Gastroesophageal sphincter (tissue), 4 donors: ENCODE measurements around the gene TMEM144. TPM values are rescaled to one million over a fixed set of nuclear protein-coding genes. Genes with fewer than 3 reads are reported as not detected.

Experiments used
- ATAC-seq: fragments of 150-250 bp; one replicate; pipeline ENCODE4 v1.9.1; 2016; ENCODE audit warnings: mild to moderate bottlenecking, moderate library complexity
- H3K27ac ChIP-seq, 4 donors: fragments of 200-600 bp; sonication (generic) in 3 of 4; 1 replicate in 3 of 4; 2 replicates in 1 of 4; pipeline ENCODE4 v1.5.1; 2016 to 2019
- H3K27me3 ChIP-seq: fragments of 200-600 bp; sonication (generic); one replicate; pipeline ENCODE4 v1.5.1; 2019
- H3K36me3 ChIP-seq, 2 donors: fragments of 200-600 bp; sonication (generic); one replicate each; pipeline ENCODE4 v1.5.1; 2019; ENCODE audit warnings: control low read depth in 1 of 2
- H3K4me1 ChIP-seq, 3 donors: fragments of 200-600 bp; sonication (generic); 1 replicate in 2 of 3; 2 replicates in 1 of 3; pipeline ENCODE4 v1.5.1; 2016 to 2019; ENCODE audit warnings: control low read depth in 2 of 3
- H3K4me3 ChIP-seq, 2 donors: fragments of 200-600 bp; sonication (generic); one replicate each; pipeline ENCODE4 v1.5.1; 2019; ENCODE audit warnings: mild to moderate bottlenecking in 1 of 2, moderate library complexity in 1 of 2
- H3K9me3 ChIP-seq, 3 donors: fragments of 200-600 bp; sonication (generic); one replicate each; pipeline ENCODE4 v1.5.1; 2017 to 2019; ENCODE audit warnings: control low read depth in 2 of 3
- CTCF ChIP-seq, 4 experiments: fragments of 200-600 bp in 2 of 4; fragments of 450-650 bp in 2 of 4; sonication (generic) in 1 of 4; IDR thresholded peaks; one replicate each; pipeline ENCODE4 v1.5.1; 2017 to 2019; ENCODE audit warnings: antibody characterized with exemption in 4 of 4, mild to moderate bottlenecking in 2 of 4, moderate library complexity in 2 of 4
- EP300 ChIP-seq: sonication (generic); formaldehyde crosslinking; IDR thresholded peaks from one replicate; pipeline ENCODE4 v1.6.1; 2017; ENCODE audit warnings: antibody characterized with exemption, mild to moderate bottlenecking
- POLR2A ChIP-seq, 2 donors: fragments of 450-650 bp; IDR thresholded peaks; one replicate each; pipeline ENCODE4 v1.6.1; 2017; ENCODE audit warnings: antibody characterized with exemption in 2 of 2, mild to moderate bottlenecking in 2 of 2, moderate library complexity in 1 of 2
- POLR2AphosphoS5 ChIP-seq: sonication (generic); formaldehyde crosslinking; IDR thresholded peaks from one replicate; pipeline ENCODE4 v1.6.1; 2017; ENCODE audit warnings: antibody characterized with exemption
- WGBS, 2 donors: methylation state at CpG; one replicate each; pipeline ENCODE4 v1.1.5; 2018; ENCODE audit warnings: low coverage in 1 of 2; 5-methylcytosine and 5-hydroxymethylcytosine counted together
- total RNA-seq, 4 donors: library from RNA; depleted of rRNA; stranded (reverse); fragments of >200 nt; gene quantifications; one replicate each; pipeline ENCODE4 v1.1.0, GENCODE V29; 2016

TMEM144 gene
- total RNA-seq, 4 donors from 2014 or later, result 3.9 to 13.4 (median 6.3) TPM

GRCh38 chr4:158236304-158237030 is 26.2 kb downstream of the TMEM144 start:
- Histone ChIP-seq H3K4me1 (no peaks in the 10 kb centered on the region), H3K9me3 (no peaks in the 10 kb centered on the region), H3K4me3 (no peak overlapping the region), H3K27me3 (no peaks in the 10 kb centered on the region), H3K27ac (no peak overlapping the region), H3K36me3 (no peaks in the 10 kb centered on the region)
- 70 to 73% methylated on average over 7 to 9 of the region's 9 CpGs for WGBS, 2 donors
- TF ChIP-seq POLR2A (IDR thresholded peaks at IDR 0.05), result no peak
- no peak for ATAC-seq

- Histone ChIP-seq H3K27ac (no peak overlapping the region), H3K36me3 (no peaks in the 10 kb centered on the region), H3K4me3 (no peak overlapping the region), H3K4me1 (no peaks in the 10 kb centered on the region), H3K27me3 (no peaks in the 10 kb centered on the region), H3K9me3 (no peaks in the 10 kb centered on the region)
- no peak for ATAC-seq
- 63 to 92% methylated on average over 1 of the region's 1 CpG for WGBS, 2 donors
- no peak for TF ChIP-seq CTCF (IDR thresholded peaks at IDR 0.05)
Measured at GRCh38 chr4:158238575-158238974, 28.3 kb downstream of the TMEM144 start.

DNA sequence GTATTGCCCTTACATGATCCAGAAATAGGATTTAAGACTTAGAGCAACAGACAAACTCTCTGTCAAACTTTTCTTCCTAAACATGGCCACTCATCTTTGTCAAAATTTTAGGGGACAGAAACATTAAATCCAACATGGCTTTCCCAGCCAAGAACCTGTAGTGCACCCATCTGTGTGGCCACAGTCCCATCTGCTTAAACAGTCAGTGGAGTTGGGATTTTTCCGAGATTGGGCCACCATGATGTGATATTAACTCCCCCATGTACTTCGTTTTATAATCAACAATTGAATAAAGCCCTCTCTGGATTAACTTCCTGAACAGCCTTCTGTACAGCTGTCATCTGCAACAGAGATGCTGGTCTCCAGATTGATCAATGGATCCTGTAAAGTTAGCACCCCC is 28.9 kb downstream of the TMEM144 start:
- ATAC-seq, result no peak
- TF ChIP-seq CTCF (IDR thresholded peaks at IDR 0.05), result no peak
- no peaks in the 10 kb centered on the region for H3K4me1 ChIP-seq
- no peaks in the 10 kb centered on the region for H3K9me3 ChIP-seq
- no peak overlapping the region for H3K4me3 ChIP-seq
- WGBS, 2 donors, result 85% methylated on average over 2 of the region's 2 CpGs; no CpG with 5 or more reads in 1 of the 2 donors
- H3K27me3 ChIP-seq, result no peaks in the 10 kb centered on the region
- no peak overlapping the region for H3K27ac ChIP-seq
- no peaks in the 10 kb centered on the region for H3K36me3 ChIP-seq

DNA sequence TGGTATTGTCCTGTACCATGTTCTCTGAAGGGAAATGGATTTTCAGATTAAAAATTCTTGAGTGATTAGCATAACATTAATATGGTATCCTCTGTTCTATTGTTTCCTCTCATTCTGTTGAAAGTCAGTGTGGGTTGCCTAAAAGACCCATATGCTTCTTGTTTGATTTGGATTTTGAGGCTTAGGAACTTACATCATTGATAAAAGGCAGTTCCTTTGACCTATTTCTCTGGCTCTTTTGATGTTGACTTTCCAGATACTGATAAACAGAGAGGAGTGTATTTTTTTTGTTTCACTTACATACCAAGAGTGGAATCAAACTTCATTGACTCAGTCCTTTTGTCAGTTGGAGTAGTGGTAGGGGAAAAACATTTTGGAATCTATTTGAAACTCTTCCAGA is 32.8 kb downstream of the TMEM144 start:
- no peaks in the 10 kb centered on the region for H3K4me1 ChIP-seq
- H3K9me3 ChIP-seq, result no peaks in the 10 kb centered on the region
- no peak for TF ChIP-seq EP300
- no peak for TF ChIP-seq POLR2A (IDR thresholded peaks at IDR 0.05)
- no peak for TF ChIP-seq POLR2AphosphoS5
- TF ChIP-seq CTCF (IDR thresholded peaks at IDR 0.05), result no peak
- no peaks in the 10 kb centered on the region for H3K27me3 ChIP-seq
- ATAC-seq, result no peak
- H3K27ac ChIP-seq, result no peak overlapping the region
- H3K36me3 ChIP-seq, result no peaks in the 10 kb centered on the region
- H3K4me3 ChIP-seq, result no peak overlapping the region

DNA sequence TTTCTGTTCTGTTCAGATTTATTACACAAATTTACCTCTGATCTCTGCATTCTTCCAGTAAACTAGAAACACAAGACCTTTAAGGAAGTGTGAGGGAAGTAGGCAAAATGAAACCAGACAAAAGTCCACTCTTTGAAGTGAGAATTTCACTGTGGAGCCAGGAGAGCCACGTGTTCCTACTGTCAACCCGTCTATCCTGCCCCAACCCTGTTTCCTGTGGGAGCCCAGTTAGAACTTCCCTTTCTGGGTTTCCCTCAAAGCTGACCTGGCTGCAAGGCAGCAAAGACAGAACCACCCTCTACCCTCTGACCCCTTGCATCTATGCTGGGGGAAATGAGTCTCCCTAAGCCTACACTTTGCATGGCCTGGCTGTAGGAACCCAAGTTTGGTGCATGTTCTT is 40.0 kb downstream of the TMEM144 start:
- TF ChIP-seq POLR2A (IDR thresholded peaks at IDR 0.05) (no peak), POLR2AphosphoS5 (no peak), EP300 (no peak)
- H3K27me3 ChIP-seq, result no peaks in the 10 kb centered on the region
- no peaks in the 10 kb centered on the region for H3K36me3 ChIP-seq
- no peaks in the 10 kb centered on the region for H3K9me3 ChIP-seq
- peak; percentile 50 for ATAC-seq
- H3K4me3 ChIP-seq, result no peak overlapping the region
- WGBS, 2 donors, result 46% methylated on average over 2 of the region's 2 CpGs; no CpG with 5 or more reads in 1 of the 2 donors
- peaks cover 0 to 11% (median 0%) of the 10 kb centered on the region in 3 donors for H3K4me1 ChIP-seq
- H3K27ac ChIP-seq, result no peak overlapping the region

GRCh38 chr4:158253350-158253980 is 43.2 kb downstream of the TMEM144 start:
- Histone ChIP-seq H3K9me3 (no peaks in the 10 kb centered on the region), H3K27ac (no peak overlapping the region), H3K4me3 (no peak overlapping the region), H3K4me1 (peaks cover 0 to 11% (median 0%) of the 10 kb centered on the region in 3 donors), H3K27me3 (no peaks in the 10 kb centered on the region), H3K36me3 (no peaks in the 10 kb centered on the region)
- no peak for TF ChIP-seq POLR2AphosphoS5
- TF ChIP-seq POLR2A (IDR thresholded peaks at IDR 0.05), result no peak
- TF ChIP-seq CTCF (IDR thresholded peaks at IDR 0.05), result peak; percentile 40 to 65 (median 56)
- no peak for TF ChIP-seq EP300
- WGBS, 2 donors, result 26 to 28% methylated on average over 6 of the region's 6 CpGs
- ATAC-seq, result peak; percentile 47
